ENCODE measurements around the gene CUEDC1.
A peak's percentile ranks its signal among the peaks of the same experiment; 100 is the strongest.
"Not testable (repeated sequence)": the region's sequence is repeated elsewhere in the genome, so short reads cannot be mapped to it uniquely, and the experiment has no call there.

CUEDC1 gene

DNA sequence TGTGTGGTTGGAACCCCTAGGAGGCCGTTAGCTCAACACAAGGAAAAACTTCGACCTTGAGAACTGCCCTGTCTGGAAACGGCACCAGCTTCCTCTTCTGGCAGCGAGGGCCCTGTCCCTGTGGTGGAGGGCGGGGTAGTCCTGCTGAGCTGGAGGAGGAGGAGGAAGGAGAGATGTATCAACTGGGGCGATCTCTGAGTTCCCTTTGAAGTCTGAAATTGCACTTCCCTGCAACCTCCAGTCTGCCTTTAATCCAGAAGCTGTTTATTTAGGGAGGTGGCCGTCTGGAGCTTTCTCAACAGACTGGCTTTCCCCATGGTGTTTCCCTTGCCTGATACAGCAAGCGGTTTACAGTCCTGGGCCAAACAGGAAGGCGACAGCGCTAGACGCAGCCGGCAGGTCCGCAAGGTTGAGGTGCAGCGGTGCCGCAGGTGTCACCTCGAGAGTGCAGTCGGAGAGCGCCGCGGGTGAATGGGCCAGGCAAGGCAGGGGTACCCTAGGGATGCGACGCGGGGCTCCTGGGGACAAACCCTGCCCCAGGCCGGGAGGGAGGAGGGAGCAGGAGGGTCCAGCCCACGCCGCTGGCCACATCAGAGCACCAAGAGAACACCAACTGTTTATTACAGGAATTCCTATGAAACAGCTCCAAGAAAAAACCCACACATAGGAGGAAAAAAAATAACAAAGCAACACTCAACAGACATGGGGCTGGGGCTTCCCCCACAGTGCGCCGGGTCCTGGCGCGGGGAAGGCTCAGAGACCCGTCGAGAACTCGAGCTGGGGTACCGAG lies 94.0 kb downstream of the CUEDC1 start:
- peak; percentile 66 for DNase-seq (ENCODE audit: low spot score)

DNA sequence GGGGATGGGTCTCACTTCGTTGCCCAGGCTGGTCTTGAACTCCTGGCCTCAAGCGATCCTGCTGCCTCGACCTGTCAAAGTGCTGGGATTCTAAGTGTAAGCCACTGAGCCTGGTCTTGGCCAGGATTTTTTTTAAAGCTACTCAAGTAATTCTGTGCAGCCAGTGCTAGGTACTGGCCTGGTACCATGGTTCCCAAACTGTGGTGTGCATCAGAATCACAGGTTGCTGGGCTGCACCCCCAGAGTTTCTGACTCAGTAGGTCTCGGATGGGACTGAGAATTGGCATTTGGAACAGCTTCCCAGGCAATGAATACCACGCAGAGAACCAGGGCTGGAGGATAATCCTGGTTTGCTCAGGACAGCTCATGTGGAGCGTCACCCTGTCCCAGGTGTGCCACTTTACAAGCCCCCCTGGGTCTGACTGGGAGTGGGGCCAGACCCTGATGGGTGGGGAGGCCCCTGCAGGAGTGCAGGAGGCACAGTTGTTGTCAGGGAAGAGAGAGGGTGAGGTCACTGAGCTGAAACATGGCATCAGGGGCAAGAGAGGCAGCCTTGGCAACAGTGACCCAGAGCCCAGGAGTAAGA lies 94.7 kb downstream of the CUEDC1 start:
- no peak for DNase-seq (ENCODE audit: low spot score)

DNA sequence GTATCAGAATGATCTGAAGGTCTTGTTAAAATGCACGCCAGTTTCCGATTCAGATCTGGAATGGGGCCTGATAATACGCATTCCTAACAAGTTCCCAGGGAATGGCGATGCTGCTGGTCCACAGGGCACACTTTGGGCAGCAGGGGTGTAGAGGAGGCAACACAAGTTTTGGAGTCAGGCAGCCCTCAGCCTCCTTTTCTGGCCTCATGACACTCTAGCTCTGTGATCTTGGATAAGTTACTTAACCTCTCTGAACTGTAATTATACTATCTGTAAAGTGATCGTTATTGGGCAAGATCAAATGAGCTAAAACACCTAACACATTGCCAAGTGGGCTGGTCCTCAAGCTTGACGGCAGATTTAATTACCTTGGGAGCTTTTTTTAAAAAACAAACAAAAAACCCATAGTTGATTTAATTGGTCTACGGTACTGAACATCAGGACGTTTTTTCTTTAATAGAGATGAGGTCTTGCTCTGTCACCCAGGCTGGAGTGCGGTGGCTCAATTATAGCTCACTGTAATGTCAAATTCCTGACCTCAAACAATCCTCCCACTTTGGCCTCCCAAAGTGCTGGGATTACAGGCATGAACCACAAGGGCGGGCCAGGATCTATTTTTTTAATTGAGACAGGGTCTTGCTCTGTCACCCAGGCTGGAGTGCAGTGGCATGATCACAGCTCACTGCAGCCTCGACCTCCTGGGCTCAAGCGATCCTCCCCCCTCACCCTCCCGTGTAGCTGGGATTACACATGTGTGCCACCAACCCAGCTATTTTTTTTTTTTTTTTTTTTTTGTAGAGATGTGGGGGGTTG lies 95.4 kb downstream of the CUEDC1 start:
- DNase-seq (ENCODE audit: low spot score) = no peak

DNA sequence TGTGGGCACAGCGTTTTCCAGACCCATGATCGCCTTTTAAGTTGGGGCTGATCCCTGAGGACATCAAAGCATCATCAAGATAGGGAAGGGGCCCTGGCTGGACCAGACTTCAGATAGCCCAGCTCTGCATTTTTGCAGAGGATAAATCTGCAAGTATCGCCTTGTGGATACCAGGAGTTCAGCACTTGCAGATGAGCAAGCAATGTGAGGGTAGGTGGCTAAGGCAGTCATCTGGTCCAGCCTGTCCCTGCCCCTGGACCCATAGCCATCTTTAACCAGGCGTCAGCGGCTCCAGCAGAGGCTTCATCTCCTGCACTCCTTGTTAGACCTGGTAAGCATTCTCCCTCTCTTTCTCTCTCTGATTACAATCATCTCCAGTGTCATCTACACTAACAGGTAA lies 96.4 kb downstream of the CUEDC1 start:
- no peak for DNase-seq (ENCODE audit: low spot score)

DNA sequence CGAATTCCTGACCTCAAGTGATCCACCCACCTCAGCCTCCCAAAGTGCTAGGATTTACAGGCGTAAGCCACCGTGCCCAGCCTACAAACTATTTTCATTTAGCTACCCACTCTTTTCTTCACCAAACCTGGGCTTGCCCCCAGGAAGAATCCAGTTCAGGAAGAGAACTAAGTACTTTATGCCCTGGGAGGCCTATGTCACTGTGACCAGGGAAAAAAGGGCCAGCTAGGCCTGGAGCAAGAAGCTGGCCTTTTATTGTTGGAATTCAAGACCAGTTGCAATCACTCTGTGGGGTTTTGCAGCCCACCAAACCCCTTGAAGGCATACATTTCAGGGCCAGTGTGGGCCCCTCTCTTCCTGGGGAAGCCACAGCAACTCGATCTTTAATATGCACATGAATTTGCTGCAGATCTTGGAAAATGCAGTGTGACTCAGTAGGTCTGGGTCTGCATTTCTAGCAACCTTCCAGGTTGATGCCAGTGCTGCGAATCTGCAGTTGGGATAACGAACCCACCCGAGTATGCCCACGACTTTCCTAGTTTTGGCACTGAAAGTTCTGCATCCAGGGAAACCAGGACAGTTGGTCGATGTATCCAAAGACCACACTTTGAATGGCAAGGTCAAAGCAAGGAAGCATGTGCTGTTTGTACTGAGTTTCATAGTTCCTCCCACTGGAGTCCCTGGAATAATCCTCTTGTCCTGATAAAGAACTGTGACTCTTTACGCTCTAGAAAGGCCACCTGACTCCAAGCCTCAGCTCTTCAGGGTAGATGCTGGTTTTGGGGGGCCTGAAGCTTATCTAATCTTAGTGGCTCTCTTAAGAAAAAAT lies 98.2 kb downstream of the CUEDC1 start:
- DNase-seq (ENCODE audit: low spot score) = no peak

DNA sequence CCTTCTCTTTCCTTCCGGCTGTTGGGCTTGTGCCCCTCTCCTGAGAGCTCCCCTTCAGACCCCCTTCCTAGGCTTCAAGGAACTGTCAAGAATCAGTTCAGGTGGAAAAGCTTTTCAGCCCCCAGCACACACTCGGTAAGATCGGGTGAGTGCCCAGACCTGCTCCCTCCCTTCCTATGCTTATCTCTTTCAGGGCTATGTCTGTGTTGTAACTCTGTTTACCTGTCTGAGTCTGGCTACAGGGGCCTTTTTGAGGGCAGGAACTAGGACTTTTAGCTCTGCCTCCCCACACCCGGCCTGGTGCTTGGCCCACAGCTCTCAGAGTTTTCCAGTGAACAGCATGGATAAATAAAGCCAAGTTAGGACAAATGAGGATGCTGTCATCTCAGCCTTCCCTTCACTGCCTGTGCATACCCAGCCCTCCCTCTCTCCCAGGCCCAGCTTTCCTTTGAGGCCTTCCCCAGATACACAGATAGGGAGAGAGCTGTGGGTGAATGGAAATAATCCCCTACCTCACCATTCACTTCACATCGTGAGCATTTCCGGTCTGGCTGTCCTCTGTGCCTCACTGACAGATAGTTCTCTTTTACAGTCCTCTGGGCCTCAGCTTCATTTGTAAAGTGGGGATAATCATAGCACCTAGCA lies 99.7 kb downstream of the CUEDC1 start:
- no peak for DNase-seq (ENCODE audit: low spot score)

DNA sequence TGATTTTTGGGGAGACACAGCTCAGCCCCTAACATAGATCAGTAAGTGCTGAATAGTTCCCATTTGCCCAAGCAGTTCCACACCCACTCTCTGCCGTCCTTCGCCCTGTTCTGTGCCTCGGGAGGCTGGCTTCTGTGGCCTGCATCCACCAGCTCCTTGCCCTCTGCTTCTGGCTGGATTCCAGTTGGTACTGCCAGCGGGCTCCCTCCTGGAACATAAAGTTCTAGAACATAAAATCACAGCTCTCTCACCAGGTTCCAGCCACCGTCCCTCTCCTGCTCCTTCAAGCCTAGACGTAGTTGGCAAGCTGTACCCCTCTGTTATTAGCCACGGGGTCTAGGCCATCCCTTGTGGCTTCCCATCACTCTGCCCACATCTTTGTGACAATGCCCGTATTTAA lies 101.5 kb downstream of the CUEDC1 start:
- DNase-seq (ENCODE audit: low spot score) = no peak

DNA sequence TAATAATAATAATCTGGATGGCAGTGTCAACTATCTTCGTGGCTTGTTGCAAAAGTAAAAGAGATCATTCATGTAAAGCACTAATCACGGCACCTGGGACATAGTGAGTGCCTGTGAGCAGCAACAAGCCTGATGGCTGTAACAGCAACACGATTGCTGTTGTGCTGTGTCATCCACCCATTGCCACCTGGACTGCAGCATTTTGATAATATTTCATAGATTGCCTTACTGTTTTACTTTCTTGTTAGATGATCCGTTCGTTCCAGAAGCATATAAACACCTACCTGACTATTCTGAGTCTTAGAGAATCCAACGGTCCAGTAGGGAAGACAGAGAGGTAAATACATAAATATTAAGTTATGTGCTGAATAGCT lies 102.3 kb downstream of the CUEDC1 start:
- DNase-seq (ENCODE audit: low spot score) = no peak

DNA sequence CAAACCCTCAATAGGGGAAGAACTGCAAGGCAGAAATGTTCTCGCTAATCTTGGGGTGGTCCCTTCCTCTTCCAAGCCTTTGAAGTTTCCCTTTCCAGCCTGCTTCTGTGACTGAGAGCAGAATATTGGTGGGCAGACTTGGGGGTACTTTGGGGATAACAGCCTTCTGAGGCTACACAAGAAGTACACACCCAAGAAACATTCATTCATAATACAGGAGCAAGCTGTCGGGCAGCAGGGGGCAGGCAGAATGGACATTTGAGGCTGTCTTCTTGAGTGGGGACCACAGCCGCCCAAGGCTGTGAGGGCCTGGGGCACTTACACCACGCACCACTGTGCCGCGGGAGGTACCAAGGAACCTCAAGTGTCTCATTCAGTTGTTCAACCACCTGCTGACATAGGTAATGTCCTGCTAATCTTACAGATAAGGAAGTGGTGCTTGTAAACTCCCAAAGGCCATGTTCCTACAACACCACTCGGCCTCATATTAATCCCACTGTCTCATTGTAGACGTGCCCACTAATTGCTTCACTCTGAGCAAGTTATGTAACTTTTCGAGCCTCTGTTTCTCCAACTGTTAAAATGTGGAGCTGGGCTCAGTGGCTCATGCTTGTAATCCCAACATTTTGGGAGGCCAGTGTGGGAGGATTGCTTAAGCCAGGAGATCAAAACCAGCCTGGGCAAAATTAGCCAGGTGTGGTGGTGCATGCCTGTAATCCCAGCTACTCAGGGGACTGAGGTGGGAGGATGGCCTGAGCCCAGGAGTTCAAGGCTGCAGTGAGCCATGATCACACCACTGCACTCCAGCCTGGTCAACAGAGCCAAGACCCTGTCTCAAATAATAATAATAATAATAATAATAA lies 102.9 kb downstream of the CUEDC1 start:
- no peak for DNase-seq (ENCODE audit: low spot score)

DNA sequence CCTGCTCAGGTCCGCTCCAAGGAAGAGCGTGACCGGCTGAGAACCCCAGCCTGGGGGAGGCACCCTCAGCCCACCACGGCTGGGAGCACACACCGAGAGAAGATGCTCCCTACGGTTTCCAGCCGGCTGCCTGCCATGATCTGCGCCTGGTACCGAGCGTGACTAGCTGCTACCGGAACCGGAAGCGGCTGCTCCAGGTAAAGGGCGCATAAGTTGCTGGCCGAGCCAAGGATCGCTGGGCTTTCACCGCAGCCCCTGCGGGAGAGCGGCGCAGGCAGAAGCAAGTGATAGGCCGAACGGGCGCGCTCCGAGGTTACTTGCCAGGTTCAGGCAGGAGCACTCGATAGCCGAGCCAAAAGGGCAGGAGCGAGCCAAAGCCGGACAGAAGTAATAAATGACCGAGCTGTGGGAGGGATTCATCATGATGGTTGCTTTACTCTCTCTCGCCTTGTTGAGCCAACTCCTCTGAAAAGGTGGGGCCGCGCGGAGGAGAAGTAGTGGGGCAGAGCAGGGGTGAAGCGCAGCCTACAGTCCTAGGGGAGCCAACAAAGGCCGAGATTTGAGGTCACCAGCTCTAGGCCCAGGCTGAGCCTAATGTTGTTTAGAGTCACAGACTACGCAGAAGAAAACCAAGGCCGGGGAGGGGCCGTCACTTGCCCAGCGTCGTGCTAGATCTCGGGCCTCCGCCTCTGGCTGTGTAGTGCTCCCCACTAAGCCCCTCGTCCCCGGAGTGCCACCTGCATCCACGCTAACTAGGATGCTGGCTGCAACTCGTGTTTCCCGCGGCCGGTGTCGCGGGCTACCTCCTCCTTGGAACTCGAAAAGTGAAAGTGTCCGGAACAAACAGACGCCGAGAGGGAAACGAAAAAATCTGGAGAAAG lies 105.1 kb downstream of the CUEDC1 start, which contains the start of gene MRPS23:
Gene MRPS23, minus strand, starts transcription at position 171 of the 881 bp plus-strand sequence. Its CDS starts 34 bp downstream, at position 137.
- DNase-seq (ENCODE audit: low spot score) = peak; percentile 99

DNA sequence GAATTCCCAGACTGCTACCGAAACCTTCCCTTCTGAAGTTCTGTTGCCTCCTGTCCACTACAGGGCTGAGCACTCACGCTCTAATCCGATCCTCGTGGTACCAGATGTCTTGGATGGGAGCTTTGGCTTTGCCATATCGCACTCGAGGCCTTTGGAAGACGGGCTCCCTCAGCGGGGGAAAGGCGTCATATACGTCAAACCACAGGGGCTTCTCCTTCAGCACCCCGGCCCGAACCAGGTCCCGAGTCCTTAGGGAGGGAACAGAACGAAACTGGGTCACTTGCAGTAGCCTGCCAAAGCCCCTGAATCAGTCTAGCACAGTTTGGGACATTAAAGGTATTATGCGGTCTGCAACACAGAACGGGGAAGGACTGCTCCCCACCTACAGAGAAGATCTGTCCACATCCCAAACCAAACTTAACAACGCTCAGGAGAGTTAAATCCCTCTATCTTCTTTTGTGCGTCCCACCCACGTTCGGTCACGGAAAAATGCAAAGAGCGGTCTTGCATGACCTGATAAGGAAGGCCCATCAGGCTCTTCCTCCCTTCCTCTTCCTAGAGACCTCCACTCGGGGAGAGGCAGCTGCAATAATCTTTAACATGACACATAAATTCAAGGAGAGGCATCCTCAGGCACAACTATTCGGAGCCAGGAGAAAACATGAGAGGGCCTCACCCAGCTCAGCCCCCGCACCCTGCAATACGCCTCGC lies 105.9 kb downstream of the CUEDC1 start:
- no peak for DNase-seq (ENCODE audit: low spot score)

DNA sequence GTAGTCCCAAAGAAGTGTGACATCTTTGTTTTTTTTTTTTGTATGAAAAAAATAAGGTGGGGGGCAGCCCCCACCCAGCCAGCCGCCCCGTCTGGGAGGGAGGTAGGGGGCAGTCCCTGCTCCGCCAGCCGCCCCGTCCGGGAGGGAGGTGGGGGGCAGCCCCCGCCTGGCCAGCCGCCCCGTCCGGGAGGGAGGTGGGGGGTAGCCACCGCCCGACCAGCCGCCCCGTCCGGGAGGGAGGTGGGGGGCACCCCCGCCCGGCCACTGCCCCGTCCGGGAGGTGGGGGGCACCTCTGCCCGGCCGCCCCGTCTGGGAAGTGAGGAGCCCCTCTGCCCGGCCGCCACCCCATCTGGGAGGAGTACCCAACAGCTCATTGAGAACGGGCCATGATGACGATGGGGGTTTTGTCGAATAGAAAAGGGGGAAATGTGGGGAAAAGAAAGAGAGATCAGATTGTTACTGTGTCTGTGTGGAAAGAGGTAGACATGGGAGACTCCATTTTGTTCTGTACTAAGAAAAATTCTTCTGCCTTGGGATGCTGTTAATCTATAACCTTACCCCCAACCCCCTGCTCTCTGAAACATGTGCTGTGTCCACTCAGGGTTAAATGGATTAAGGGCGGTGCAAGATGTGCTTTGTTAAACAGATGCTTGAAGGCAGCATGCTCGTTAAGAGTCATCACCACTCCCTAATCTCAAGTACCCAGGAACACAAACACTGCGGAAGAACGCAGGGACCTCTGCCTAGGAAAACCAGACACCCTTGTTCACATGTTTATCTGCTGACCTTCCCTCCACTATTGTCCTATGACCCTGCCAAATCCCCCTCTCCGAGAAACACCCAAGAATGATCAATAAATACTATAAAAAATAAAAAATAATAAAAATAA lies 108.9 kb downstream of the CUEDC1 start:
- not testable (repeated sequence) for DNase-seq (ENCODE audit: low spot score)

DNA sequence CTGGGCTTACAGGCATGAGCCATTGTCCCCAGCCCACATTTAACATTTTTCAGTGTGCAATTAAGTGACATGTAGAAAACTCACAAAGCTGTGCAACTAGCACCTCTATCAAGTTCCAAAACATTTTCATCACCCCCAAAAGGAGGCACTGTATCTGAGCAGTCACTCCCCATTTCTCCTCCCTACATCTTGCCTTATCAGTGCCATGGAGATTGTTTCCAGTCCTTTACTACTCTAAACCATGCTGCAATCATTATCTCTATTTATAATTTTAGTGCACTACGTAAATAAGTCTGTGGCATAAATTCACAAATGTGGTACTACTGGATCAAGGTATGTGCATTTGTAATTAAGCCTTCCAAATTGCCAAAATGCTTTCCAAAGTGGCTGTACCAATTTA lies 112.9 kb downstream of the CUEDC1 start:
- DNase-seq (ENCODE audit: low spot score) = no peak

DNA sequence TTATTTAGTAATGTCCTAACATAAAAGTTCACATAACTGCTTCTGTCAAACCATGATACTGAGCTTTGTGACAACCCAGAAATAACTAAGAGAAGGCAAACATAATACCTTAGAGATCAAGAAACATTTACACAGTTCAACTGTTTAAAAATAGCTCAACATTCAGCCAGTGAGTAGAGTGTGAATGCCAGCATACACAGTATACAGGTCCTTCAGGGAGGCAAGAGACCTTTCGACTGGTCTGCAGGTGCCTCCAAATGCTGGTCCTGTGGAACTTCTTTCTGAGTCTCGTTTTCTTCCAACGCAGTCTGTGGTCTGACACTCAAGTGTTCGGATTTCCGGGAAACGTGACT lies 115.7 kb downstream of the CUEDC1 start:
- DNase-seq (ENCODE audit: low spot score) = no peak

DNA sequence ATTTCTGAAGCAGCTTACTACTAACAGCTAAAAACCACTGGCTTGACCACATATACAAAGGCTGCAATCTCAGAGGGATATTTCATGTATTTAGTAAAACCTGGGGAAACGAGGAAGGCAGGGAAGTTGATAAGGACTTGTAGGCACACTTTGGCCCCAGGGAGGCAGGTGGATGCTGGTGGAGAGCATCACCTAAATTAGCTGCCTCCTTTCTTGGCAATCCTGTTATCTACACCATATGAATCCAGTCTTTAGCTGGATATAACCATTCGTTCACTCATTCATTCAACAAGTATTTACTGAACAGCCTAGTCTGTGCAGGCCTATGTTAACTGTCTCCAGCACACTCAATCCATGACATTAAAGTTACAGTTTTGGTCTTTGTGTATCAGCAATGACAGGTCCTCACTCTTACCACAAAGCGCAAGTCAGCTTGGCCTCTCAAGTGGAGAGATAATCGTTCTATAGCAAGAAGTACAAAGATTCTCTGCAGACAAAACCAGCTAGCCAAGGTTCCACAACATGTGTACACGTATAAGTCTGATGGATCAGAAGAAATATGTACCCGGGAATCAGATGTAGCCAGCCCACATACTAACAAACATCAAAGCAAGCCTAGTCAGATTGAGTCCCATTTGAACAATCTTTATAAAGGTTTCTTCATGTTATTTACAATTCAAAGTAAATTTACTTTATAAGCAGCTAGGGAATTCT lies 116.2 kb downstream of the CUEDC1 start:
- no peak for DNase-seq (ENCODE audit: low spot score)

DNA sequence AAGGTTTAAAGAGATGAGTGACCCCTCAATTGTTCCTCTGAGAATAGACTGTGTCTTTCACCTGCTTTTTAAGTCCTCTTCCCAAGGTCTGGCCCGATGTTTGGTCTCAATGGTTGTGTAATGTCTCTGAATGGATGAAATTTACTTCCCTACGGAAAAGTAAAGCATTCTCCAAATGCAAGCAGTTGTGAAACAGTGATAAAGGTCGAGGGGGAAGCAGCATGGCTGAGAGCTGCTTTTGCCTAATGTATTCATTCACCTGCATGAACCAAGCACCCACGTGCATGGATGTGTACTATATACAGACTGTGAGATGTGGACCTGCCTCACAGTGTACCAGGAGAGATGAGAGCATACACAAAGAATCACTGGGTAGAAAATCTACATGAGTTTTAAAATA lies 116.8 kb downstream of the CUEDC1 start:
- no peak for DNase-seq (ENCODE audit: low spot score)

DNA sequence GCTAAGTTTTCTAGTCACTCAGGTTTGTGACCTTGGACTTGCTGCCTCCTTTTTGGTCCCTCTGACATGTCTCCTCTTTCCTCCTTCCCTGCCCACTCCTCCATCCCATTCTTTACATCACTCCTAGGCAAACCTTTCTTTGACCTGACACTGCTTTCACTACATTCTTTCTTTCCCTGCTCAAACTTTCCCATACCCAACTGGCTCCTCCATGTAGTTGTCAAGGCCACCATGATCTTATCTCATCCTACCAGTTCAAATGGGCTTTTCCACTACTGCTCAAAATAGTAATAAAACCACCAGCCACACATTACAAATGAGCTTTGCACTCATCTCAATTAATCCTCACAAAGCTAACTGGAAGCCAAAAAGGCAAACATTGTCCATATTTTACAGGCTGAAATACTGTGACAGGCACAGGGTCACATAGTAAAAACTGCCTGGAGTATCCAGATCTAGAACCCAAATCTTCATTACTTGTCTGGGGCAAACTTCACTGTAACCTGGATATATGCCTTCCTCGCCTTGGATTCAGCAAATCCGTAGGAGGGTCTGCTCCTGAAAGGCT lies 119.8 kb downstream of the CUEDC1 start:
- DNase-seq (ENCODE audit: low spot score) = no peak

Data from ecto neural progenitor cell (in vitro differentiated cells).